ENCODE results near the gene TARS3. TPM values are rescaled to one million over a fixed set of nuclear protein-coding genes. Genes with fewer than 3 reads are reported as not detected.

The TARS3 gene
- total and polyA plus RNA-seq, 10 donors, result 5.0 to 31.0 (median 16.7) TPM

GRCh38 chr15:101620671-101621070 is 103.6 kb downstream of the TARS3 start:
- H3K27me3 ChIP-seq (replicated peaks in 1 of 7), result no peaks in the 10 kb centered on the region
- no peak for TF ChIP-seq CTCF (IDR thresholded peaks at IDR 0.05 in 8 of 11, conservative IDR thresholded peaks at IDR 0.05 in 3 of 11)
- no peak for TF ChIP-seq POLR2AphosphoS5 (IDR thresholded peaks at IDR 0.05)
- no peak for TF ChIP-seq POLR2A (IDR thresholded peaks at IDR 0.05)
- H3K9me3 ChIP-seq, result peaks cover 0 to 18% (median 7%) of the 10 kb centered on the region in 8 donors
- WGBS, 5 donors, result 75 to 90% (median 87%) methylated on average over 10 of the region's 10 CpGs
- peaks cover 0 to 22% (median 8%) of the 10 kb centered on the region in 6 donors for H3K4me1 ChIP-seq
- H3K36me3 ChIP-seq, result peaks cover 0 to 39% (median 5%) of the 10 kb centered on the region in 6 donors
- no peak for DNase-seq
- no peak overlapping the region for H3K4me3 ChIP-seq
- no peak overlapping the region for H3K27ac ChIP-seq
- intact Hi-C loops (cut with DNase I; ENCODE audit: low total_unique reads), result no loop called here

- WGBS, 5 donors, result 87 to 96% (median 92%) methylated on average over 6 of the region's 6 CpGs
- H3K27ac ChIP-seq, result no peak overlapping the region
- no peak for DNase-seq
- no peak overlapping the region for H3K4me3 ChIP-seq
- intact Hi-C loops (cut with DNase I; ENCODE audit: low total_unique reads), result no loop called here
- H3K36me3 ChIP-seq, result peaks cover 0 to 29% (median 5%) of the 10 kb centered on the region in 6 donors
- peaks cover 0 to 28% (median 11%) of the 10 kb centered on the region in 6 donors for H3K4me1 ChIP-seq
- peaks cover 0 to 18% (median 7%) of the 10 kb centered on the region in 8 donors for H3K9me3 ChIP-seq
- no peak for TF ChIP-seq POLR2A (IDR thresholded peaks at IDR 0.05)
- TF ChIP-seq POLR2AphosphoS5 (IDR thresholded peaks at IDR 0.05), result no peak
- no peak for TF ChIP-seq CTCF (IDR thresholded peaks at IDR 0.05 in 8 of 11, conservative IDR thresholded peaks at IDR 0.05 in 3 of 11)
- no peaks in the 10 kb centered on the region for H3K27me3 ChIP-seq (replicated peaks in 1 of 7)
Observed at GRCh38 chr15:101619615-101619865, 104.7 kb downstream of the TARS3 start.

- no peak overlapping the region for H3K27ac ChIP-seq
- H3K4me3 ChIP-seq, result no peak overlapping the region
- no peaks in the 10 kb centered on the region for H3K27me3 ChIP-seq (replicated peaks in 1 of 7)
- TF ChIP-seq POLR2AphosphoS5 (IDR thresholded peaks at IDR 0.05) (peak; percentile 72 to 74 (median 74)), POLR2A (IDR thresholded peaks at IDR 0.05) (no peak), CTCF (IDR thresholded peaks at IDR 0.05 in 8 of 11, conservative IDR thresholded peaks at IDR 0.05 in 3 of 11) (no peak)
- H3K9me3 ChIP-seq, result peaks cover 0 to 12% (median 6%) of the 10 kb centered on the region in 8 donors
- WGBS, 5 donors, result 53 to 70% (median 55%) methylated on average over 12 to 13 of the region's 13 CpGs
- peaks cover 0 to 28% (median 11%) of the 10 kb centered on the region in 6 donors for H3K4me1 ChIP-seq
- intact Hi-C loops (cut with DNase I; ENCODE audit: low total_unique reads), result no loop called here
- peaks cover 0 to 24% (median 5%) of the 10 kb centered on the region in 6 donors for H3K36me3 ChIP-seq
- DNase-seq, result peak; percentile 79
Observed at GRCh38 chr15:101618851-101619614, 105.2 kb downstream of the TARS3 start.

GRCh38 chr15:101618076-101618475 is 106.2 kb downstream of the TARS3 start:
- intact Hi-C loops (cut with DNase I; ENCODE audit: low total_unique reads), result no loop called here
- Histone ChIP-seq H3K27ac (no peak overlapping the region), H3K27me3 (replicated peaks in 1 of 7) (no peaks in the 10 kb centered on the region), H3K36me3 (peaks cover 0 to 22% (median 4%) of the 10 kb centered on the region in 6 donors), H3K9me3 (peaks cover 0 to 3% (median 0%) of the 10 kb centered on the region in 8 donors), H3K4me1 (peaks cover 0 to 28% (median 11%) of the 10 kb centered on the region in 6 donors), H3K4me3 (no peak overlapping the region)
- 91 to 97% (median 96%) methylated on average over 10 of the region's 10 CpGs for WGBS, 5 donors
- DNase-seq, result no peak
- no peak for TF ChIP-seq POLR2A (IDR thresholded peaks at IDR 0.05)
- TF ChIP-seq POLR2AphosphoS5 (IDR thresholded peaks at IDR 0.05), result no peak
- TF ChIP-seq CTCF (IDR thresholded peaks at IDR 0.05 in 8 of 11, conservative IDR thresholded peaks at IDR 0.05 in 3 of 11), result no peak
